ENCODE measurements around the gene FGF19. TPM values are rescaled to one million over a fixed set of nuclear protein-coding genes. Genes with fewer than 3 reads are reported as not detected.

The FGF19 gene
- total RNA-seq, 2 donors from 2014 or later, result not detected

GRCh38 chr11:69671734-69672465 is 31.9 kb downstream of the FGF19 start:
- H3K9me3 ChIP-seq, result no peaks in the 10 kb centered on the region
- H3K4me3 ChIP-seq, result no peak overlapping the region
- no peak for ATAC-seq (ENCODE audit: insufficient number of reproducible peaks, low FRiP score, low read depth)
- DNase-seq (ENCODE audit: low spot score), result no peak
- peaks cover 16% of the 10 kb centered on the region for H3K36me3 ChIP-seq
- H3K27me3 ChIP-seq (replicated peaks; ENCODE audit: insufficient read depth), result no peaks in the 10 kb centered on the region
- no peak overlapping the region for H3K27ac ChIP-seq
- no peak for TF ChIP-seq CTCF (IDR thresholded peaks at IDR 0.05)
- peaks cover 13 to 35% of the 10 kb centered on the region in 2 donors for H3K4me1 ChIP-seq (ENCODE audit: control insufficient read depth in 1 of 2, low read depth in 2 of 2)

GRCh38 chr11:69670158-69670845 is 33.5 kb downstream of the FGF19 start:
- peak; percentile 89 for TF ChIP-seq CTCF (IDR thresholded peaks at IDR 0.05)
- H3K4me3 ChIP-seq, result no peak overlapping the region
- peaks cover 22% of the 10 kb centered on the region for H3K36me3 ChIP-seq
- H3K27ac ChIP-seq, result peak overlapping the region in 1 of 2 donors; percentile 59
- ATAC-seq (ENCODE audit: insufficient number of reproducible peaks, low FRiP score, low read depth), result peak; percentile 45
- no peak for DNase-seq (ENCODE audit: low spot score)
- no peaks in the 10 kb centered on the region for H3K9me3 ChIP-seq
- H3K27me3 ChIP-seq (replicated peaks; ENCODE audit: insufficient read depth), result no peaks in the 10 kb centered on the region
- peaks cover 13 to 31% of the 10 kb centered on the region in 2 donors for H3K4me1 ChIP-seq (ENCODE audit: control insufficient read depth in 1 of 2, low read depth in 2 of 2)

GRCh38 chr11:69669486-69669885 is 34.3 kb downstream of the FGF19 start:
- DNase-seq (ENCODE audit: low spot score) (no peak), ATAC-seq (ENCODE audit: insufficient number of reproducible peaks, low FRiP score, low read depth) (no peak)
- Histone ChIP-seq H3K4me1 (ENCODE audit: control insufficient read depth in 1 of 2, low read depth in 2 of 2) (peaks cover 13 to 28% of the 10 kb centered on the region in 2 donors), H3K27ac (no peak overlapping the region), H3K9me3 (no peaks in the 10 kb centered on the region), H3K36me3 (peaks cover 22% of the 10 kb centered on the region), H3K27me3 (replicated peaks; ENCODE audit: insufficient read depth) (no peaks in the 10 kb centered on the region), H3K4me3 (no peak overlapping the region)
- no peak for TF ChIP-seq CTCF (IDR thresholded peaks at IDR 0.05)

GRCh38 chr11:69667619-69668604 is 35.9 kb downstream of the FGF19 start:
- no peaks in the 10 kb centered on the region for H3K9me3 ChIP-seq
- no peak for TF ChIP-seq CTCF (IDR thresholded peaks at IDR 0.05)
- H3K4me3 ChIP-seq, result no peak overlapping the region
- no peaks in the 10 kb centered on the region for H3K27me3 ChIP-seq (replicated peaks; ENCODE audit: insufficient read depth)
- DNase-seq (ENCODE audit: low spot score) (no peak), ATAC-seq (ENCODE audit: insufficient number of reproducible peaks, low FRiP score, low read depth) (no peak)
- H3K36me3 ChIP-seq, result peaks cover 30% of the 10 kb centered on the region
- H3K4me1 ChIP-seq (ENCODE audit: control insufficient read depth in 1 of 2, low read depth in 2 of 2), result peaks cover 5 to 13% of the 10 kb centered on the region in 2 donors
- H3K27ac ChIP-seq, result no peak overlapping the region
